ENCODE measurements around the gene RAPGEF3.

Gene RAPGEF3

GRCh38 chr12:47707905-47708543 lies 50.7 kb downstream of the RAPGEF3 start:
- DNase-seq (ENCODE audit: low read depth in 1 of 2, low spot score in 1 of 2): no peak
- TF ChIP-seq POLR2AphosphoS5 (IDR thresholded peaks at IDR 0.05; ENCODE audit: low read depth): no peak
- peak; percentile 63 for TF ChIP-seq SPI1 (IDR thresholded peaks at IDR 0.05; ENCODE audit: borderline replicate concordance, low read depth)
- Histone ChIP-seq H3K27me3 (ENCODE audit: insufficient read depth, poor library complexity, severe bottlenecking) (no peaks in the 10 kb centered on the region), H3K27ac (replicated peaks) (peak overlapping the region; percentile 90), H3K4me3 (replicated peaks; ENCODE audit: insufficient read depth, low read length) (peak overlapping the region; percentile 8)

GRCh38 chr12:47707355-47707754 lies 51.3 kb downstream of the RAPGEF3 start:
- TF ChIP-seq GABPA (IDR thresholded peaks at IDR 0.05; ENCODE audit: low read depth) (no peak), REST (IDR thresholded peaks at IDR 0.05; ENCODE audit: insufficient replicate concordance, low read depth) (no peak), CTCF (IDR thresholded peaks at IDR 0.05; ENCODE audit: insufficient read depth, low read length) (no peak), POLR2AphosphoS5 (IDR thresholded peaks at IDR 0.05; ENCODE audit: low read depth) (no peak), SPI1 (IDR thresholded peaks at IDR 0.05; ENCODE audit: borderline replicate concordance, low read depth) (no peak)
- Histone ChIP-seq H3K27me3 (ENCODE audit: insufficient read depth, poor library complexity, severe bottlenecking) (no peaks in the 10 kb centered on the region), H3K4me3 (replicated peaks; ENCODE audit: insufficient read depth, low read length) (peak overlapping the region; percentile 90), H3K27ac (replicated peaks) (peak overlapping the region; percentile 90)
- DNase-seq (ENCODE audit: low read depth in 1 of 2, low spot score in 1 of 2): no peak

GRCh38 chr12:47705566-47706425 lies 52.9 kb downstream of the RAPGEF3 start, which contains the start of gene RPAP3:
RPAP3 (minus strand) TSS chr12:47706030; CDS start chr12:47702840, 3,190 bp downstream.
- peak; percentile 94 to 97 for DNase-seq (ENCODE audit: low read depth in 1 of 2, low spot score in 1 of 2)
- H3K27me3 ChIP-seq (ENCODE audit: insufficient read depth, poor library complexity, severe bottlenecking): no peaks in the 10 kb centered on the region
- peak within 1 kb of the TSS; percentile 90 for H3K4me3 ChIP-seq (replicated peaks; ENCODE audit: insufficient read depth, low read length)
- TF ChIP-seq POLR2AphosphoS5 (IDR thresholded peaks at IDR 0.05; ENCODE audit: low read depth) (peak; percentile 88), GABPA (IDR thresholded peaks at IDR 0.05; ENCODE audit: low read depth) (no peak), REST (IDR thresholded peaks at IDR 0.05; ENCODE audit: insufficient replicate concordance, low read depth) (peak; percentile 41), SPI1 (IDR thresholded peaks at IDR 0.05; ENCODE audit: borderline replicate concordance, low read depth) (peak; percentile 65; the same call in 1 of the 2 replicates), CTCF (IDR thresholded peaks at IDR 0.05; ENCODE audit: insufficient read depth, low read length) (no peak)
- H3K27ac ChIP-seq (replicated peaks): peak within 1 kb of the TSS; percentile 90

- no peak for TF ChIP-seq CTCF (IDR thresholded peaks at IDR 0.05; ENCODE audit: insufficient read depth, low read length)
- no peak for TF ChIP-seq SPI1 (IDR thresholded peaks at IDR 0.05; ENCODE audit: borderline replicate concordance, low read depth)
- no peak for TF ChIP-seq POLR2AphosphoS5 (IDR thresholded peaks at IDR 0.05; ENCODE audit: low read depth)
- no peak for TF ChIP-seq REST (IDR thresholded peaks at IDR 0.05; ENCODE audit: insufficient replicate concordance, low read depth)
- TF ChIP-seq GABPA (IDR thresholded peaks at IDR 0.05; ENCODE audit: low read depth): no peak
- H3K27ac ChIP-seq (replicated peaks): peak overlapping the region; percentile 90
- no peak for DNase-seq (ENCODE audit: low read depth in 1 of 2, low spot score in 1 of 2)
- H3K27me3 ChIP-seq (ENCODE audit: insufficient read depth, poor library complexity, severe bottlenecking): no peaks in the 10 kb centered on the region
- H3K4me3 ChIP-seq (replicated peaks; ENCODE audit: insufficient read depth, low read length): peak overlapping the region; percentile 90
These were observed 53.5 kb downstream of the RAPGEF3 start for GRCh38 chr12:47705229-47705565.

All from HL-60 (cell line).